PFSK-1 (cell line): Measurements from ENCODE around the gene TEX52.

Source experiments
- FOXP2 ChIP-seq: optimal IDR thresholded peaks from 2 replicates; pipeline ENCODE3; 2011; ENCODE audit warnings: borderline replicate concordance, control low read depth, inconsistent platforms; ENCODE audit not compliant: insufficient read depth; ENCODE audit errors: extremely low read length, extremely low read depth
- POLR2AphosphoS5 ChIP-seq: IDR thresholded peaks from 2 replicates; pipeline ENCODE4 v1.6.1; 2012; ENCODE audit warnings: low read depth, mild to moderate bottlenecking, control low read depth, low read length, moderate library complexity

DNA sequence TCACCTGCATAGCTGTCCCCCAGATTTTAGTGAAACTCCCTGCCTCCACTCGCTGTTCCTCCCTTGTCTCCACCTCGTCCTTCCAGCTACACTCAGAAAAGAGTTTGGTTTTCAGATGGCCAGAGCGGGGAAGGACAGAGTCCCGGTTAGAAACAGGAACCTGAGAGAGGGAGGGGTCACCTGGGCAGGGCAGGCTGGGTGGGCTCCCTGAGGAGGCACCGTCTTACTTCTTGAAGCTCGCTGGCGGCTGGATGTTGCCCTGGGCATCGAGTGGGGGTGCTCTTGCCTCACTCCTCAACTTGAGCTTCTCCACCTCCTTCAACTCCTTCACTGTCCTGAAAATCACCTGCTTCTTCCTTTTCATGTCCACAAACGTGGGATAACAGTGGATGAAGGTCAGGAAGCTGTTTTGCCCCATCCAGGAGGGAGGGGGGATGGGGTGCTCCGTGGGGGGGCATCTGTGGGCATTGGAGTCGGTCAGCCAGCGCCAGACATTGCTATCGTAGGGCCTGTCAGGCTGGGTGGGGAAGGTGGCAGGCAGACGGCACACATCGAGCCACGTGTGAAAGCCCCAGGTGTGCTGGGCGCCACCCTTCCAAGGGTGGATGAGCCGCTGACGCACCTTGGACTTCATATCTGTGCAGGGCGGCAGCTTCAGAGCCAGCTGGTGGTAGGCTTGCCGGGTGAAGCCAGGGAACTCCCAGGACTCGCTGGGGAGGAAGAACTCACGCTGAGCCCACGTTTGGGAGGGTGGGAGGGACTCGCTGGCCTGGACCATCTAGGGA, 2.0 kb downstream of the TEX52 start:
- TF ChIP-seq FOXP2 (no peak), POLR2AphosphoS5 (no peak)
